ENCODE data around the gene RPS6KA5.
"Not testable (repeated sequence)": the region's sequence is repeated elsewhere in the genome, so short reads cannot be mapped to it uniquely, and the experiment has no call there.

Gene RPS6KA5

GRCh38 chr14:90849787-90850444, 210.5 kb downstream of the RPS6KA5 start:
- Mint-ChIP-seq H3K4me3 (no peak overlapping the region), H3K27me3 (ENCODE audit: low read depth, poor library complexity) (peaks cover 4% of the 10 kb centered on the region), H3K9me3 (no peaks in the 10 kb centered on the region), H3K27ac (peak overlapping the region; percentile 21), H3K4me1 (peaks cover 25% of the 10 kb centered on the region), H3K36me3 (ENCODE audit: low read depth) (no peaks in the 10 kb centered on the region)
- no peak for TF ChIP-seq CTCF (IDR thresholded peaks at IDR 0.05)
- DNase-seq, result no peak

GRCh38 chr14:90848944-90849731, 211.3 kb downstream of the RPS6KA5 start:
- H3K27me3 Mint-ChIP-seq (ENCODE audit: low read depth, poor library complexity), result peaks cover 7% of the 10 kb centered on the region
- H3K4me1 Mint-ChIP-seq, result peaks cover 25% of the 10 kb centered on the region
- no peak for DNase-seq
- TF ChIP-seq CTCF (IDR thresholded peaks at IDR 0.05), result no peak
- peak overlapping the region; percentile 64 for H3K27ac Mint-ChIP-seq
- no peak overlapping the region for H3K4me3 Mint-ChIP-seq
- H3K36me3 Mint-ChIP-seq (ENCODE audit: low read depth), result no peaks in the 10 kb centered on the region
- no peaks in the 10 kb centered on the region for H3K9me3 Mint-ChIP-seq

- H3K4me3 Mint-ChIP-seq, result no peak overlapping the region
- no peak overlapping the region for H3K27ac Mint-ChIP-seq
- peaks cover 13% of the 10 kb centered on the region for H3K27me3 Mint-ChIP-seq (ENCODE audit: low read depth, poor library complexity)
- no peak for DNase-seq
- H3K4me1 Mint-ChIP-seq, result peaks cover 25% of the 10 kb centered on the region
- H3K9me3 Mint-ChIP-seq, result no peaks in the 10 kb centered on the region
- no peak for TF ChIP-seq CTCF (IDR thresholded peaks at IDR 0.05)
- H3K36me3 Mint-ChIP-seq (ENCODE audit: low read depth), result no peaks in the 10 kb centered on the region
Measured at GRCh38 chr14:90846511-90846910, 213.9 kb downstream of the RPS6KA5 start.

- H3K27ac Mint-ChIP-seq, result no peak overlapping the region
- DNase-seq, result no peak
- no peak overlapping the region for H3K4me3 Mint-ChIP-seq
- H3K36me3 Mint-ChIP-seq (ENCODE audit: low read depth), result no peaks in the 10 kb centered on the region
- H3K4me1 Mint-ChIP-seq, result peaks cover 21% of the 10 kb centered on the region
- H3K27me3 Mint-ChIP-seq (ENCODE audit: low read depth, poor library complexity), result peaks cover 13% of the 10 kb centered on the region
- H3K9me3 Mint-ChIP-seq, result no peaks in the 10 kb centered on the region
- TF ChIP-seq CTCF (IDR thresholded peaks at IDR 0.05), result no peak
Measured at GRCh38 chr14:90844321-90844720, 216.1 kb downstream of the RPS6KA5 start.

GRCh38 chr14:90842726-90843125, 217.7 kb downstream of the RPS6KA5 start:
- Mint-ChIP-seq H3K27me3 (ENCODE audit: low read depth, poor library complexity) (peaks cover 9% of the 10 kb centered on the region), H3K9me3 (no peaks in the 10 kb centered on the region), H3K27ac (no peak overlapping the region), H3K4me1 (peaks cover 15% of the 10 kb centered on the region), H3K36me3 (ENCODE audit: low read depth) (no peaks in the 10 kb centered on the region), H3K4me3 (no peak overlapping the region)
- no peak for TF ChIP-seq CTCF (IDR thresholded peaks at IDR 0.05)
- DNase-seq, result no peak

GRCh38 chr14:90840667-90841066, 219.8 kb downstream of the RPS6KA5 start:
- H3K4me3 Mint-ChIP-seq; H3K36me3 Mint-ChIP-seq (ENCODE audit: low read depth); H3K27ac Mint-ChIP-seq; H3K4me1 Mint-ChIP-seq; DNase-seq; H3K27me3 Mint-ChIP-seq (ENCODE audit: low read depth, poor library complexity); H3K9me3 Mint-ChIP-seq: not testable (repeated sequence)

Data from nephron progenitor cell (in vitro differentiated cells).